ENCODE data around the gene LHFPL3.

DNA sequence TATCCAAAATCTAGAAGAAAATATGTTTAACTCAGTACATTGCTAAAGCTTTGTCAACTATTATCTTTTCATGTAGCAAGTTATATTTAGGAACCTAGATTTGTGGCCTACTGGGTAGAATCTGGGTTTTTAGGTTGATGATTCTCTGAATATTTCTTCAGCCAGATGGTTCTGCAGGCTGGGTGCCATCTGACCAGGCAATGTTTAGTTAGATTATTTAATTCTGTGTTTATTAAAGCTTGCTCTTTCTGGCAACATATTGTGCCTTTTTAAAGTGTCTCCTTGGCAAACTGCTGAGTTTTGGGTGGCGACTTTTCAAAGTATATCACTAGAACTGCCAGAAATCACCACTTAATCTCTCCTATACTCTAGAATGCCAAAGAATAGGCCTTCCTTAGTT, 114.1 kb downstream of the LHFPL3 start:
- TF ChIP-seq, protein P1, sequence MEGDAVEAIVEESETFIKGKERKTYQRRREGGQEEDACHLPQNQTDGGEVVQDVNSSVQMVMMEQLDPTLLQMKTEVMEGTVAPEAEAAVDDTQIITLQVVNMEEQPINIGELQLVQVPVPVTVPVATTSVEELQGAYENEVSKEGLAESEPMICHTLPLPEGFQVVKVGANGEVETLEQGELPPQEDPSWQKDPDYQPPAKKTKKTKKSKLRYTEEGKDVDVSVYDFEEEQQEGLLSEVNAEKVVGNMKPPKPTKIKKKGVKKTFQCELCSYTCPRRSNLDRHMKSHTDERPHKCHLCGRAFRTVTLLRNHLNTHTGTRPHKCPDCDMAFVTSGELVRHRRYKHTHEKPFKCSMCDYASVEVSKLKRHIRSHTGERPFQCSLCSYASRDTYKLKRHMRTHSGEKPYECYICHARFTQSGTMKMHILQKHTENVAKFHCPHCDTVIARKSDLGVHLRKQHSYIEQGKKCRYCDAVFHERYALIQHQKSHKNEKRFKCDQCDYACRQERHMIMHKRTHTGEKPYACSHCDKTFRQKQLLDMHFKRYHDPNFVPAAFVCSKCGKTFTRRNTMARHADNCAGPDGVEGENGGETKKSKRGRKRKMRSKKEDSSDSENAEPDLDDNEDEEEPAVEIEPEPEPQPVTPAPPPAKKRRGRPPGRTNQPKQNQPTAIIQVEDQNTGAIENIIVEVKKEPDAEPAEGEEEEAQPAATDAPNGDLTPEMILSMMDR (IDR thresholded peaks at IDR 0.05), result no peak
- no peak for TF ChIP-seq ZFX (IDR thresholded peaks at IDR 0.05; ENCODE audit: borderline replicate concordance)
